Measurements from ENCODE around the gene DHFR2.

GRCh38 chr3:94043285-94043684 is 19.4 kb downstream of the DHFR2 start:
- TF ChIP-seq POLR2A (IDR thresholded peaks at IDR 0.05; ENCODE audit: low read depth, low read length): no peak
- TF ChIP-seq POLR2AphosphoS5 (IDR thresholded peaks at IDR 0.05; ENCODE audit: low read depth, low read length): no peak
- no peak for TF ChIP-seq TAF1 (IDR thresholded peaks at IDR 0.05; ENCODE audit: borderline replicate concordance, low read depth, low read length)

Measured in GM12892 (cell line).